ENCODE data around the gene PARD3.

Gene PARD3

DNA sequence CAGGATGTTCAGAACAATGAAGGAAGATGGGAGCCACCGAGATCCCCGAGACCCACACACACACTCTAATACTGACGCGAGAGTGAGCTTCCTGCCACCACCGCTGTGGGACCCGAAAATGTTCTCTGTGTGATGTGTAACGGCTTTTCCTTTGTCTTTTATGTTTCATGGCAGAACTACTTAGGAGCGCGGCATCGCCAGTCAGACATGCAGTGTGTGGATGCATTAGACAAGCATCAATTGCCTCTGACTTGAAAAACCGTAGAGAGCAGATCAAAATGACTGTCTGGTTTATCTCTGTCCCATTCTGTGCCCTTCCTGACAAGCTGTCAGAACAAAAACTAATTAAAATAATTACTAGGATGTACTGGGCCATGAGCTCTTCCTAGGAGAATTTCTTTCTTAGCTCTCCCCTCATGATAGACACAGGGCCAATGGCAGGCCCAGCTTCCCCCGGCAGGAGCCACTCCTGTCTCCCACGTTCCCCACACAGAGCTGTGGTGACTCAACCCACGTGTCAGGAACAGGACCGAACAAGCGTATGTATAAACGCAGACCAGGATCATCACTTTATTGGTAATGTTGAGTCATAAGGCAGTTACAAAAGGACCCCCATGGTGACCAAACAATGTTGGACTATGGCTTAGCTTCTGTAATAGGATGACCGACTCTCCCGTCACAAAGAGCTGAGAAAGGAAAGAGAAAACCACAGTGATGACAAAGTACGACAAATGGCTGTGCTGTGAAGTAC lies 705.0 kb downstream of the PARD3 start:
- no peak for DNase-seq

GRCh38 chr10:34109495-34109894 lies 705.6 kb downstream of the PARD3 start:
- DNase-seq = no peak

DNA sequence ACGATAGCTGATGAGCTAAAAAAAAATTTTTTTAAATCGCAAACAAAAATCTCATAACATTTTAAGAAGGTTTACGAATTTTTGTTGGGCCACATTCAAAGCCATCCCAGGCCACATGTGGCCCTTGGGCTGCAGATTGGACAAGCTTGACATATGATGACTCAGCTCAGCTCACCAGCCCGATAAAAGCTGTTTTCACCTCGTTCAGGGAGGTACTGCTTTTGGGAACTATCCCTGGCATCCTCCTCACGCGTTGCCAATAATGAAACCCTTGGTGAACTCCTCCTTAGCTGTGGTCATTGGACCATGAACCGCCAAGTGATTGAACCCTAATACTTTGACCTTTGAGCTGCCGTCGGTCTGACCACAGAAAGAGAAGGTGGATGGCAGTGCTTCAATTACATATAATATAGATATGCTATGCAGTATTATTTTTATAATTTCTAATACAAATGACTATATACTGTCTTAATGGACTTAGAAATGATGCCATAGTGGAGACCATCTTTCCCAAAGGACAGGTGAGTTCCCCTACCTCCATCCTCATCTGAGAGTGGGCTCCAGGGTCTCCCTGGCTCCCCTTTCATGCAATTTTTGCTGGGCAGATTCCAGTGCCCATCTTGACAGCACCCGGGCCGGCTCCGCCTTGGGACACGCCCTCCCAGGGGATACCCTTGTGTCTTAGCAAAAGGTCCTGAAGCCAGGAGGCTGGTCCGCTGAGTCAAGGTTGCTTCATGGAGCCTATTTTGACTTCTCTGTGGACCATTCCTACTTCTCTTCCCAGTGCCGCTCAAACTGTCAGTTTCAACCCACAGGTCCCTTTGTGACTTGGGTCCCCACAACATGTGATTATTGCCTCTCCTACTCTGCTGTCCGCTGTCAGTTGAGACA lies 707.2 kb downstream of the PARD3 start:
- no peak for DNase-seq

DNA sequence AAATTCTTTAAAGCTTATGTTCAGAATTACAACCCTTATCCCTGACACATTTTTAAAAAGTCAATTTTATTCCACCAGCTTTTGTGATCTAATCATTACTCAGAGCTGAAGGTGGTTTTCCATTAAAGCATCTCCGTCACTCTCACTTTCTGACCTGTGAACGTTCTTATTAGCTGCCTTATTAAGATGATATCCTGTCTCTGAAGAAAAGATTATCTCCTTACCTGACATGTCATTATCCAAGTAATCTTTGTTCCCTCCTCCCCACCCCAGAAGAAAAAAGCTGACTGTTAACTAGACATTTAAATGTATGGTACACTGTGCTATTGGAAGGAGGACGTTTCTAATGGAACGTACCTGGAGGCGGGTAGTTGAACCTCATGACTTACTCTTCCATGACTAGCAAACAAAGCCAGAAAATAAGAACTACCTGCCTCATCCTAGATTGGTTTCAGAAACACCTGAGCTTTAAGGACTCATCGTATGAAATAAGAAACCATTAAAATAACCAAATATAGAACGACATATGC lies 708.7 kb downstream of the PARD3 start:
- no peak for DNase-seq

DNA sequence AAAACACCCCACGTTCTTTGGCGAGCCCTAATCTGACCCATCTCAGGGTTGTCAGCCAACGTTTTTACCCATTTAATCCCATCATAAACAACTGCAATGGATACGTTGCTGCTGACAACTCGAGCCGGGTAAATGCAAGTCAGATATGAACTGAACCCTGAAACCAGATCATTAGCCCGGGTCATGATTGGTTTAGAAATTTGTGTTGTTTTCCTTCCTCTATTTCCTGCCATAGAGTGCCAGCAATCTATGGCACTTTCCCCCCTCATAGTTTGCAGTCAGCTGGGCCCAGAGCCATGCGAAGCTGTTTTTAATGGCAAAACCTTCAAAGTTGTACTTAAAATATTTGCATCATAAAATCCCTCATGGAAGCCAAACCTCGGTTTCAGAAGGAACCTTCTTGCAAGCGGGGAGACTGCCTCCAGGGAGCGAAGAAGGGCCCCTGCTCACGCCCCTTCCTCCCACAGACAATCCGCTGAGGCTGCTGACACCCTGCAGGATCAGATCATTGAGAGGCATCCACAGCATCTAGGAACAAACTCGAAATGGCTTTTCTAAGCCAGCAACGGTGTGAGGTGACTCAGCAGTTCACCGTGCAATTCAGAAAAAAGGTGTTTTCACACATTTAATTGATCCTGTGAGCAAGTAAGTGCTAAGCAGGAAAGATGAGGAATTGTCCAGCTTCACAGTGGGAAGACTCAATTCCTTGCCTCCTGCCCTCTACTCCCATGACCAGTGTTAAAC lies 710.1 kb downstream of the PARD3 start:
- DNase-seq = no peak

DNA sequence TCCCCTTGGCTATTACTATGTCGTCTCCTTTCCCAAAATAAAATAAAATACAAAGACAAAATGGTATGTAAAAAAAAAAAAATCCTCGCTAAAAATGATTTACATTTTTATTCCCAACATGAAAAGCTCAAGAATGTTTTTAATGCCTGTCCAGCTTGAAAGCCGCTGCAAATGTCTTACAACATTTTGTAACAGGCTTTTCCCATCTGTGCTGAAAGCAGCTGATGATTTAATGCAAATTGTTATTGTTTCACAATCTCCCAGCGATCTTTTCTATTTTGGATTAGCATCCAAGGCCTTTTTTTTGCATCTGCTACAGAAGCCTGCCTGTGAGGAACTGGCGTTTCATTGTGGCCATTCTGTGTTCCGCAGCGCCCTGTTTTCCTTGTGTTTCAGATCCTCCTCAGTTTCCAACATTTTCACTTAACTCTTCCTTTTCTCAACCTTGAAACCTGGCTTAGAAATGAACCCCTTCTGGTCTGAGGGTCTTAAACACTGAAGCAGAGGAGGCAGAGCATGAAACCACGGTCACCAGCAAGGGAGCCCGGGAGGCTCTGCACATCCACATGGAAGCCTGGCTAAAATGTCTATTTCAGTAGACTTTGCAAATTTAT lies 712.1 kb downstream of the PARD3 start:
- no peak for DNase-seq

- DNase-seq = no peak
Observed at GRCh38 chr10:34102237-34102673, 712.8 kb downstream of the PARD3 start.

DNA sequence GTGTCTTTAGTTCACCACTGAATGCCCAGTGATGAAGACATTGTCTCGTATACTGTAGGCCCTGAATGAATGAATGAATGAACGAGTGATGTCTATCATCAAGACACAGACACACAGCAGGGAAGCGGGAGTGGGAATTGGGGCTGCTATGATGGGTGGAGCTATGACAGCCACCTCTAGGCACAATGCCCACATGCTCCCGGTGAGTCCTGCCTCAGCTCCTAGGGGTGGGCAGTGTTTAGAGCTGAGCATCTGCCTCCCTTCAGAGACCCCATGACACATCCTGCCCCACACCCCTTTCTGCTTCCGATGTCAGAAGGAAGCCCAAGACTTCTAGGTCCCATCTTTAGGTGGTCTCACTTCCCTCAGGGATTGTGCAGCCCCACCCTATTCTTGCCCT lies 714.1 kb downstream of the PARD3 start:
- no peak for DNase-seq

DNA sequence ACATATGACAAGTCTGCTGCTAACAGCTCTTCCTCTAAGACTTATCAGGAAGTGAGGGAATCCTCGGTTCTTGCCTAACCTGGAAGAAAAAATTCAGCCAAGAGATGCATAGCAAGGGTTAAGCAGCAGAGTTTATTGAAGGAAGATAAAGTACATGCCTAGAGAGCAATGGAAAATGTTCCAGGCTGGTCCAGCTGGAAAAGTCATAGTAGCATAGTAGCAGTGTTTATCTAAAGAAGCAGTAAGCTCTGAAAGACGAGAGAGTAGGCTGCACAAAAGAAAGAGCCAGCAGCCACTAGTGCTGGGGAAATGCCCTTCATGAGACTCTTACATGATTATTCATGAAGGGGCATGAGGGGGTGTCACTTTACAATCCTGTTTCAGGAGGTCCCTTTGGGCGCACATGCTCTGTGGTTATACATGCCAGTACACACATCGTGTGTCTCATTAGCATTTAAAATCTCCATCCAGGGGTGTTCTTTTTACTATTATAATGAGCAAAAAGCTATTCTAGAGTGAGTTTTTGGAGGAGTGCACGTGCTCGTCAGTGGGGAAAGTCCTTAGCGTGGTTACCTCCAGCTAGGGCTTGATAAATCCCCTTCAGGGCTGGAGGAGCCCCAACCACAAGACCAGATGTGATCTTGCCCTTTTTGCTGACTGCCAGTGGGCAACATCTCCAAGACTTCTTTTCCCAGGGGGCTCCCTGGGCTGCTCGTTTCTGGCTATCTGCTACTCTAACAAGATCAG lies 716.1 kb downstream of the PARD3 start:
- DNase-seq = no peak

DNA sequence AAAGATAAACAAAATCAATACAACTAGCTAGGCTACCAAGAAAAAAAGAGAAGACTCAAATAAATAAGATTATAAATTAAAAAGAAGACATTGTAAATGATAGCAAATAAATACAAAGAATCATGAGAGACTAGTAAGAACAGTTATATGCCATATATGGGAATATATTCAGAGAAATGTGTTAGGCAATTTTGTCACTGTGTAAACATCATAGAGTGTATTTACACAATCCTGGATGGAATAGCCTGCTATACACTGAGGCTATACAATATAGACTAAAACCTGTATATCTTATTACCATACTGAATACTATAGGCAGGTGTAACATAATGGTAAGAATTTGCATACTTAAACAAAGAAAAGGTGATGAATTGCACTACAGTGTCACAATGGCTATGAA lies 717.4 kb downstream of the PARD3 start:
- no peak for DNase-seq

DNA sequence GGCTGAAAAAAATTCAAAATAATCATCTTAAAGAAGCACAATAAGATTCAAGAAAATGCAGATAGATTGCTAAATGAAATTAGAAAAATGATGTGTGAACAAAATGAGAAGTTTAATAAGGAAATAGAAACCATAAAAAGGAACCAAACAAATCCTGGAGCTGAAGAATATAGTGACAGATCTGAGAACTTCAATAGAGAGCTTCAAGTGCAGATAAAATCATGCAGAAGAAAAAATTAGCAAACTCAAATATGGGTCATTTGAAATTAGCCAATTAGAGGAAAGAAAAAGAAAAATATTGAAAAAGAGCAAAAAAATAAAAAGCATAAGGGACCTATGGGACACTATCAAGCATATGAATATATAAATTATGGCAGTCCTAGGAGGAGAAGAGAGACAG lies 720.1 kb downstream of the PARD3 start:
- DNase-seq = no peak

GRCh38 chr10:34094146-34094696 lies 720.9 kb downstream of the PARD3 start:
- no peak for DNase-seq

- no peak for DNase-seq
Observed at GRCh38 chr10:34092891-34093290, 722.2 kb downstream of the PARD3 start.

DNA sequence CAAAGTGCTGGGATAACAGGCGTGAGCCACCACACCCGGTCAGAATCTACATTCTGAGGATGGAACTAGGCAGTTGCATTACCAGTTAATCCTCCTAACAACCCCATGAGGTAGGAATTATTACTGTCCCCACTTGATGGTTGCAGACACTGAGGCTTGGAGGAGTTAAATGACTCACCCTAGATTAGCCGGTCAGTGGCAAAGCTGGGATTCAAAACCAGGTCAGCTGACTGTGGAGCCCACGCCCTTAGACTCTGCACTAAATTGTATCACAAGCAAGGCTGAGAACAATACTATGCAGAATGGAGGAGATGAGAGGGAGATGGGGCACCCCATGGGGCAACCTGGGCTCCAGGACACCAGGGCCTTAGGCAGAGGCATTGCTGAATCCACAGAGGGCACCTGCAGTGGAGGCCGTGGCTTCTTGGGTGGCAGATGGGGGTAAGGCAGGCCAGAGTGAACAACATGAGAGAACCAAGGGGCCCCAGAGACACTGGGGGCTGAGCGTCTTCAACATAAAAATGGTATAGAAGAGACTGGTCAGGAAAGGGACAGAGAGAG lies 723.4 kb downstream of the PARD3 start:
- no peak for DNase-seq

- no peak for DNase-seq
Observed at GRCh38 chr10:34089253-34089652, 725.8 kb downstream of the PARD3 start.

DNA sequence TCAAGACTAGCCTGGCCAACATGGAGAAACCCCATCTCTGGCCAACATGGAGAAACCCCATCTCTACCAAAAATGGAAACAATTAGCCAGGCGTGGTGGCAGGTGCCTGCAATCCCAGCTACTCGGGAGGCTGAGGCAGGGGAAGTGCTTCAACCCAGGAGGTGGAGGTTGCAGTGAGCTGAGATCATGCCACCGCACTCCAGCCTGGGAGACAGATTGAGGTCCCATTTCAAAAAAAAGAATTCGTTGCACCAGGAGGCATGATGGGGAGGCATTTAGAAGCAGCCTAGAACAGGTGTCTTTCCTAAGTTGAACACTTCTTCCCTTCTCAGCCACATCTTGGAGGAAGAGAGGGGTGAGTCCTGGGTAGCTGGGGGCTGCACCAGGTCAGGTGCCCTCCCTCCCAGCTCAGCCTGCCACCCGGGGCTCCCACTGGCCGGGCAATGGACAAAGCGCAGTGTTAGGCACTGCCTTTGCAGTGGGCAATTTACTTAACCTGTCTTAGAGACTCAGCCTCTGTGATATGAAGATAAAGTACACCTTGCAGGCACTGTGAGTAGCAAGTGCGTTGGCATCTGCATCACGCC lies 726.8 kb downstream of the PARD3 start:
- no peak for DNase-seq

DNA sequence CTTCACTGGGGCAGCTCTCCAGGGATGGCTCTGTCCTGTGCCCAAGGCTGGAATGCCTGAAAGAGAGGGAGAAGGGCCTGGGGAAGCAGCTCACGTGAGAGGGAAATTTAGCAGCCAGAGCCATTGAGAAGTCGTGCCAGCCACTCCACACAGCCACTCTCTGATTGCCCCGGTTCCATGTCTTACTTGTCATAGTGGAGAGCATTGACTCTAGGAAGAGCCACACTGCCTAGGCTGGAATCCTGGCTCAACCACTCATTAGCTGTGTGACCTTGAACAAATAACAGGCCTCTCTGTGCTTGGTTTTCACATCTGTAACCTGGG lies 728.0 kb downstream of the PARD3 start:
- DNase-seq = no peak

DNA sequence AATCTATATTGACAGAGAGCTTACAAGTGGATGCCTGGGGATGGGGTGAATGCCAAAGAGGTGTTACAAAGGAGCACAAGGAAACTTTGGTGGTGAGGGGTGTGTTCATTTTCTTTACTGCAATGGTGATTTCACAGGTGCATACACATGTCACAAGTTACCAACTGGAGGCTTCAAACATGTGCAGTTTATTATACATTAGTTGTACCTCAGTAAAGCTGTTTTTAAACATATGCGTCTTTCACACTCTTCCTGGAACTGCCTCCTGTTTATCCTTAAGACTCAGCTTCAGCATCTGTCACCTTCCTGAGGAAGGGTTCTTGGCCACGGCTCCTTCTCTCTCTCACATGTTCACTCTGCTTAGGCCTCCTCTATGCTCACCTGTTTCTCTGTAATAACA lies 731.5 kb downstream of the PARD3 start:
- no peak for DNase-seq

GRCh38 chr10:34081948-34082347 lies 733.1 kb downstream of the PARD3 start:
- DNase-seq = no peak

- DNase-seq = no peak
Observed at GRCh38 chr10:34081347-34081743, 733.8 kb downstream of the PARD3 start.

All from SHP77 treated with DMSO at 0.1 percent for 48 hours (cell line).